ENCODE measurements around the gene PITPNC1. TPM values are rescaled to one million over a fixed set of nuclear protein-coding genes. Genes with fewer than 3 reads are reported as not detected.
A peak's percentile ranks its signal among the peaks of the same experiment; 100 is the strongest.

PITPNC1 gene
- total and polyA plus RNA-seq, 2 donors (not counting 1 experiment from before 2014, with no cell fraction given) = 4.7 to 26.1 TPM

- intact Hi-C loops (cut with micrococcal nuclease) = no loop called here
- Histone ChIP-seq H3K27me3 (replicated peaks in 1 of 4; ENCODE audit: control extremely low read depth in 1 of 4, control insufficient read depth in 3 of 4, insufficient read depth in 4 of 4, low read length in 3 of 4) (no peaks in the 10 kb centered on the region), H3K4me3 (ENCODE audit: control extremely low read depth in 1 of 5, extremely low read depth in 1 of 5, insufficient read depth in 1 of 5, low read depth in 2 of 5, low read length in 4 of 5) (no peak overlapping the region), H4K20me1 (ENCODE audit: control insufficient read depth, insufficient read depth, low read length, poor library complexity, severe bottlenecking) (no peaks in the 10 kb centered on the region), H3K36me3 (replicated peaks in 1 of 2; ENCODE audit: control extremely low read depth in 1 of 2, control insufficient read depth in 1 of 2, extremely low read depth in 1 of 2, insufficient read depth in 2 of 2, low read length in 1 of 2) (no peaks in the 10 kb centered on the region), H2AFZ (ENCODE audit: insufficient read depth, low read depth, low read length, poor library complexity, severe bottlenecking) (no peak overlapping the region), H3K9me3 (ENCODE audit: control extremely low read depth in 1 of 3, control insufficient read depth in 2 of 3, insufficient read depth in 1 of 3, low read length in 2 of 3) (peaks cover 0 to 3% (median 0%) of the 10 kb centered on the region in 3 donors), H3K79me2 (ENCODE audit: control insufficient read depth, insufficient read depth, low read length) (peaks cover 11% of the 10 kb centered on the region), H3K9ac (ENCODE audit: low read length) (no peak overlapping the region), H3K27ac (ENCODE audit: low read length in 2 of 2) (no peak overlapping the region), H3K4me2 (replicated peaks; ENCODE audit: low read depth, low read length, poor library complexity, severe bottlenecking) (no peak overlapping the region), H3K4me1 (ENCODE audit: control insufficient read depth in 2 of 2, insufficient read depth in 2 of 2, low read length in 2 of 2) (no peaks in the 10 kb centered on the region)
- ChIA-PET CTCF (interaction anchor here (1.0 to 2.2 kb wide), 3 partner anchors 10 to 86 kb away, joined by 5 to 18 read pairs (median 6); no protein-coding TSS in a partner anchor), POLR2A (interaction anchor here (0.6 kb wide), 1 partner anchor 287 kb away, joined by 3 read pairs; no protein-coding TSS in a partner anchor)
- ATAC-seq (ENCODE audit: low read depth) = no peak
- no peak for TF ChIP-seq EZH2 (IDR thresholded peaks at IDR 0.05; ENCODE audit: borderline replicate concordance, insufficient read depth, low read depth, low read length, poor library complexity, severe bottlenecking)
- TF ChIP-seq CTCF (IDR thresholded peaks at IDR 0.05) = no peak
- H3K9me3 Mint-ChIP-seq (ENCODE audit: insufficient read depth) = no peaks in the 10 kb centered on the region
- no peak overlapping the region for H3K4me3 Mint-ChIP-seq
- H3K4me1 Mint-ChIP-seq = peaks cover 20% of the 10 kb centered on the region
- H3K27ac Mint-ChIP-seq = no peak overlapping the region
- no peak for DNase-seq
- no peaks in the 10 kb centered on the region for H3K27me3 Mint-ChIP-seq
- 100% methylated on average over 4 of the region's 4 CpGs for WGBS (ENCODE audit: insufficient coverage)
Observed at GRCh38 chr17:67388986-67389385, 11.9 kb downstream of the PITPNC1 start.

- ChIA-PET POLR2A (no interaction called here), CTCF (interaction anchor here (1.0 to 2.2 kb wide), 3 partner anchors 11 to 86 kb away, joined by 4 to 18 read pairs (median 5); no protein-coding TSS in a partner anchor)
- H4K20me1 ChIP-seq (ENCODE audit: control insufficient read depth, insufficient read depth, low read length, poor library complexity, severe bottlenecking) = no peaks in the 10 kb centered on the region
- H3K9ac ChIP-seq (ENCODE audit: low read length) = no peak overlapping the region
- Mint-ChIP-seq H3K27me3 (no peaks in the 10 kb centered on the region), H3K27ac (peak overlapping the region; percentile 72), H3K4me1 (peaks cover 20% of the 10 kb centered on the region), H3K9me3 (ENCODE audit: insufficient read depth) (no peaks in the 10 kb centered on the region), H3K4me3 (peak overlapping the region; percentile 61)
- TF ChIP-seq EZH2 (IDR thresholded peaks at IDR 0.05; ENCODE audit: borderline replicate concordance, insufficient read depth, low read depth, low read length, poor library complexity, severe bottlenecking) (no peak), CTCF (IDR thresholded peaks at IDR 0.05) (no peak)
- H3K4me2 ChIP-seq (replicated peaks; ENCODE audit: low read depth, low read length, poor library complexity, severe bottlenecking) = no peak overlapping the region
- WGBS (ENCODE audit: insufficient coverage) = 90% methylated on average over 3 of the region's 6 CpGs
- H3K4me3 ChIP-seq (ENCODE audit: control extremely low read depth in 1 of 5, extremely low read depth in 1 of 5, insufficient read depth in 1 of 5, low read depth in 2 of 5, low read length in 4 of 5) = no peak overlapping the region
- H3K4me1 ChIP-seq (ENCODE audit: control insufficient read depth in 2 of 2, insufficient read depth in 2 of 2, low read length in 2 of 2) = no peaks in the 10 kb centered on the region
- H3K27ac ChIP-seq (ENCODE audit: low read length in 2 of 2) = no peak overlapping the region
- no peaks in the 10 kb centered on the region for H3K27me3 ChIP-seq (replicated peaks in 1 of 4; ENCODE audit: control extremely low read depth in 1 of 4, control insufficient read depth in 3 of 4, insufficient read depth in 4 of 4, low read length in 3 of 4)
- intact Hi-C loops (cut with micrococcal nuclease) = no loop called here
- no peak for DNase-seq
- peaks cover 0 to 3% (median 0%) of the 10 kb centered on the region in 3 donors for H3K9me3 ChIP-seq (ENCODE audit: control extremely low read depth in 1 of 3, control insufficient read depth in 2 of 3, insufficient read depth in 1 of 3, low read length in 2 of 3)
- H2AFZ ChIP-seq (ENCODE audit: insufficient read depth, low read depth, low read length, poor library complexity, severe bottlenecking) = no peak overlapping the region
- no peak for ATAC-seq (ENCODE audit: low read depth)
- H3K36me3 ChIP-seq (replicated peaks in 1 of 2; ENCODE audit: control extremely low read depth in 1 of 2, control insufficient read depth in 1 of 2, extremely low read depth in 1 of 2, insufficient read depth in 2 of 2, low read length in 1 of 2) = no peaks in the 10 kb centered on the region
- peaks cover 12% of the 10 kb centered on the region for H3K79me2 ChIP-seq (ENCODE audit: control insufficient read depth, insufficient read depth, low read length)
Observed at GRCh38 chr17:67390006-67390645, 13.0 kb downstream of the PITPNC1 start.
